Activated B cell treated with CpG ODN at 0.5 μM for 24 hours (primary cell): ENCODE results near the gene SLC22A1. TPM values are rescaled to one million over a fixed set of nuclear protein-coding genes. Genes with fewer than 3 reads are reported as not detected.
"Not testable (repeated sequence)": the region's sequence is repeated elsewhere in the genome, so short reads cannot be mapped to it uniquely, and the experiment has no call there.

Source experiments
- ATAC-seq: fragments of 200-7000 bp; cut with Tn5 transposase; one replicate; pipeline ENCODE4 v1.10.0; 2021; ENCODE audit warnings: low read depth, mild to moderate bottlenecking, moderate library complexity
- CTCF ChIA-PET: fragments of 350-600 bp; sonication (Branson Sonifier 250); formaldehyde crosslinking; loops from one replicate; lab custom pipeline; 2021; ENCODE audit warnings: antibody characterized with exemption; lab: Charles Lee
- POLR2A ChIA-PET: fragments of 350-600 bp; sonication (Branson Sonifier 250); formaldehyde crosslinking; loops from one replicate; lab custom pipeline; 2021; ENCODE audit warnings: antibody characterized with exemption; lab: Charles Lee
- DNase-seq: peaks from one replicate; pipeline ENCODE4 v3.0.0; 2022
- H3K27ac Mint-ChIP-seq: one replicate; pipeline ENCODE4 v1.8.0; 2020; ENCODE audit warnings: mixed read lengths
- H3K27me3 Mint-ChIP-seq: one replicate; pipeline ENCODE4 v1.8.0; 2021; ENCODE audit warnings: mixed read lengths
- H3K36me3 Mint-ChIP-seq: one replicate; pipeline ENCODE4 v1.8.0; 2021; ENCODE audit warnings: low read depth, mixed read lengths
- H3K4me1 Mint-ChIP-seq: one replicate; pipeline ENCODE4 v1.8.0; 2021; ENCODE audit warnings: mixed read lengths
- H3K4me3 Mint-ChIP-seq: one replicate; pipeline ENCODE4 v1.8.0; 2020; ENCODE audit warnings: mild to moderate bottlenecking, mixed read lengths
- H3K9me3 Mint-ChIP-seq: one replicate; pipeline ENCODE4 v1.8.0; 2020; ENCODE audit warnings: mixed read lengths
- CTCF ChIP-seq: fragments of 200-600 bp; IDR thresholded peaks from one replicate; pipeline ENCODE4 v1.8.0; 2022; ENCODE audit warnings: antibody characterized with exemption, mild to moderate bottlenecking
- intact Hi-C: fragments of 100-400 bp; cut with micrococcal nuclease; formaldehyde crosslinking; loops from one replicate; pipeline ENCODE4 v1.15.1; 2024
- total RNA-seq: library from RNA; stranded (reverse); gene quantifications from 2 replicates; pipeline ENCODE4 v1.2.3, GENCODE V29; 2022

Gene SLC22A1
- total RNA-seq, 1 donor from 2014 or later = 2.8 TPM

DNA sequence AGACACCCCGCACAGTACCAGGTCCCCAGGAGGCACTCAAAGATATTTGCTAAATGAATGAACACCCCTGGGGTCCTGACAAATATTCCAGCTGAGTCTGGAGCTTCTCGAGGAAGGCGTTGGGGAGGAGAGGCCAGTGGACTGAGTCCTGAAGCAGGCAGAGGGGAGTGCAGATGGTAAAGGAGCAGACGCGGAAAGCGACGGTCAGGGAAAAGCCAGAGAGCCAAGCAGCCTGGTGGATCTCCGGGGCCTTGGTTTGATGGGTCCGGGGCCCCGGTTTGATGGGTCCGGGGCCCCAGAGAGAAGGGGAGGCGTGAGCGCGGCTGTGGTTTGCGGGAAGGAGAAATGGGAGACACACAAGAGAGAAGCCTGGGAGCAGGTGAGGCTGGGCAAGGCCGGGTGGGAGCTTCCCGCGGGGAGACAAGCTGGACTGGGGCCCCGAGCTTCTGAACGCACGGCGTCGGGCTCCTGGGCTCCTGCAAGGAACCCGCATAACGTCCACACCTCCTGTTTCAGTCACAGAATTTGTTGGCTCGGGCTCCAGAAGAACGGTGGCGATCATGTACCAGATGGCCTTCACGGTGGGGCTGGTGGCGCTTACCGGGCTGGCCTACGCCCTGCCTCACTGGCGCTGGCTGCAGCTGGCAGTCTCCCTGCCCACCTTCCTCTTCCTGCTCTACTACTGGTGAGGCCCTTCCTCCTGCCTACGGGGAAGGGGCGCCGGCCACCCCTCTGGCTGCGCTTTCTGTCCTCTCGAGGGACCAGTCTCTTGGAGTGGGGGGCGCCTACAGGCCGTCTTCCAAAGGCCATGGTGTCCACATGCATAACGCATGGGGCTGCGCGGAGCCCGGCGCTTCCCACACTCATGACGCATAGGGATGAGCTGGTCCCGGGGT is 12.1 kb downstream of the SLC22A1 start:
- intact Hi-C loops = no loop called here
- TF ChIP-seq CTCF = no peak
- ChIA-PET POLR2A (no interaction called here), CTCF (no interaction called here)
- no peak for ATAC-seq
- Mint-ChIP-seq H3K4me1 (no peaks in the 10 kb centered on the region), H3K36me3 (no peaks in the 10 kb centered on the region), H3K9me3 (no peaks in the 10 kb centered on the region), H3K4me3 (no peak overlapping the region), H3K27ac (no peak overlapping the region), H3K27me3 (no peaks in the 10 kb centered on the region)
- DNase-seq = no peak

GRCh38 chr6:160134337-160134751 is 12.7 kb downstream of the SLC22A1 start:
- H3K36me3 Mint-ChIP-seq, H3K27ac Mint-ChIP-seq, DNase-seq, CTCF ChIA-PET, H3K4me3 Mint-ChIP-seq, H3K4me1 Mint-ChIP-seq, H3K9me3 Mint-ChIP-seq, ATAC-seq, H3K27me3 Mint-ChIP-seq, intact Hi-C loops, POLR2A ChIA-PET: not testable (repeated sequence)

- CTCF ChIA-PET = no interaction called here
- Mint-ChIP-seq H3K4me3 (no peak overlapping the region), H3K36me3 (no peaks in the 10 kb centered on the region), H3K27me3 (no peaks in the 10 kb centered on the region), H3K4me1 (no peaks in the 10 kb centered on the region), H3K27ac (no peak overlapping the region), H3K9me3 (no peaks in the 10 kb centered on the region)
- TF ChIP-seq CTCF = no peak
- DNase-seq (no peak), ATAC-seq (no peak)
- POLR2A ChIA-PET = interaction anchor here (1.2 kb wide), 1 partner anchor 396 kb away, joined by 3 read pairs; no protein-coding TSS in a partner anchor
- intact Hi-C loops = no loop called here
These were observed 13.3 kb downstream of the SLC22A1 start for GRCh38 chr6:160134779-160135547.

GRCh38 chr6:160135907-160136655 is 14.5 kb downstream of the SLC22A1 start:
- DNase-seq = no peak
- Mint-ChIP-seq H3K27me3 (no peaks in the 10 kb centered on the region), H3K9me3 (no peaks in the 10 kb centered on the region), H3K36me3 (no peaks in the 10 kb centered on the region), H3K27ac (no peak overlapping the region), H3K4me3 (no peak overlapping the region), H3K4me1 (no peaks in the 10 kb centered on the region)
- no peak for TF ChIP-seq CTCF
- no peak for ATAC-seq
- CTCF ChIA-PET = no interaction called here
- POLR2A ChIA-PET = interaction anchor here (1.2 kb wide), 1 partner anchor 395 kb away, joined by 3 read pairs; no protein-coding TSS in a partner anchor
- intact Hi-C loops = no loop called here

DNA sequence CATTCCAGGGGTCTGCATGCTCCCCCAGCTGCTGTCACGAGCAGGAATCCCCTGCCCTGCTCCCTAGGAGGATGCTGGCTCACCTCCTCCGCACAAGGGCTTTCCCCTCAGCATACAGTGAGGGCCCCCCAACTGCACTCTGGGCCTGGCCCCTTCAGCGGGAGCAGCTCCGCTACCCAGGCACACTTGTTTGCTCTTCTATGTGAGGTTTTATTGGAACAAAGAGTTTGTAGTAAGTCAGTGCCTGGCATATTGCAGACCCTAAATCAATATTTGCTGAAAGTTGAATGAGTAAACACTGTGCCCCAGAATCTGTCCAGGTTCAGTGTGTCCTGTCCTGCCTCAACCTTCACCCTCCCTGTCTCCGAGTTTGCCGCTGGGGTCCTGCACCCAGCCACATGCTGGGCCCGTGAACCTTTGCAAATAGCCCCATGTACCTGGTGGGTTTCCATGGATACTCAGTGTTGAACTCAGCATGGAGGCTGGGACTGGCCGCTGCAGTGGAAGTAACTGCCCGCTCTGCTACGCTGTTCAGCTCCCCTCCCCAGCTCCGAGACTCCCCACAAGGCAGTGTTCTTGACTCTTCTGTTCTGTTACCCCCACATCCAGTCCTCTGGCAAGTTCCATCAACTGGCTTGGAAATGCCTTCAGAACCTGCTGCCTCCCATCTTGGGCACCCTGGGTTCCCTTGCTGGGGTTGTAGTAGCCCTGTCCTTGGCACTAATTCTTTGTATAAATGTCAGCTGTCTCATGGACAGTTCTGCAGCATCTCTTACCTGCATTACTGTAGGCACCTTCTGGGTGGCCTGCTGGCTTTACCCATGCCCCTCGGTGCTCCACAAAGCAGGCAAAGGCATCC is 15.7 kb downstream of the SLC22A1 start:
- DNase-seq (no peak), ATAC-seq (no peak)
- Mint-ChIP-seq H3K4me3 (no peak overlapping the region), H3K4me1 (no peaks in the 10 kb centered on the region), H3K27ac (no peak overlapping the region), H3K27me3 (no peaks in the 10 kb centered on the region), H3K9me3 (no peaks in the 10 kb centered on the region), H3K36me3 (no peaks in the 10 kb centered on the region)
- POLR2A ChIA-PET = no interaction called here
- intact Hi-C loops = no loop called here
- TF ChIP-seq CTCF = no peak
- CTCF ChIA-PET = interaction anchor here (0.7 to 2.0 kb wide), 4 partner anchors 26 to 396 kb away, joined by 3 to 10 read pairs (median 4); no protein-coding TSS in a partner anchor
